ENCODE measurements around the gene ACSL6.

The ACSL6 gene

GRCh38 chr5:131999441-132000240 lies 11.8 kb downstream of the ACSL6 start:
- DNase-seq: no peak

GRCh38 chr5:131999041-131999440 lies 12.4 kb downstream of the ACSL6 start:
- DNase-seq: no peak

GRCh38 chr5:131998431-131999040 lies 12.9 kb downstream of the ACSL6 start:
- no peak for DNase-seq

- DNase-seq: no peak
Observed at GRCh38 chr5:131997727-131998117, 13.7 kb downstream of the ACSL6 start.

GRCh38 chr5:131997026-131997726 lies 14.3 kb downstream of the ACSL6 start:
- no peak for DNase-seq

- no peak for DNase-seq
Observed at GRCh38 chr5:131996210-131997025, 15.0 kb downstream of the ACSL6 start.

- no peak for DNase-seq
Observed at GRCh38 chr5:131994533-131995226, 16.8 kb downstream of the ACSL6 start.

- no peak for DNase-seq
Observed at GRCh38 chr5:131994090-131994489, 17.4 kb downstream of the ACSL6 start.

GRCh38 chr5:131993676-131994075 lies 17.8 kb downstream of the ACSL6 start:
- DNase-seq: no peak

GRCh38 chr5:131992370-131992769 lies 19.1 kb downstream of the ACSL6 start:
- DNase-seq: no peak

- DNase-seq: no peak
Observed at GRCh38 chr5:131991593-131992324, 19.7 kb downstream of the ACSL6 start.

GRCh38 chr5:131990716-131991115 lies 20.7 kb downstream of the ACSL6 start:
- no peak for DNase-seq

GRCh38 chr5:131988601-131989000 lies 22.9 kb downstream of the ACSL6 start:
- no peak for DNase-seq

GRCh38 chr5:131987251-131987650 lies 24.2 kb downstream of the ACSL6 start:
- no peak for DNase-seq

- DNase-seq: no peak
Observed at GRCh38 chr5:131986161-131986912, 25.1 kb downstream of the ACSL6 start.

GRCh38 chr5:131984956-131985665 lies 26.3 kb downstream of the ACSL6 start:
- no peak for DNase-seq

- DNase-seq: no peak
Observed at GRCh38 chr5:131983244-131983771, 28.1 kb downstream of the ACSL6 start.

- no peak for DNase-seq
Observed at GRCh38 chr5:131981516-131981915, 29.9 kb downstream of the ACSL6 start.

GRCh38 chr5:131980696-131981095 lies 30.8 kb downstream of the ACSL6 start:
- DNase-seq: no peak

- DNase-seq: no peak
Observed at GRCh38 chr5:131979816-131980215, 31.6 kb downstream of the ACSL6 start.
